ENCODE data around the gene RERE.

The RERE gene

GRCh38 chr1:8680664-8681650, 136.5 kb downstream of the RERE start:
- Histone ChIP-seq H3K27ac (ENCODE audit: low read depth, low read length) (no peak overlapping the region), H3K4me3 (ENCODE audit: low read depth in 1 of 2, low read length in 2 of 2) (peak overlapping the region in 1 of 2 donors; percentile 44), H3K9ac (ENCODE audit: low read length) (no peak overlapping the region), H3K36me3 (ENCODE audit: insufficient read depth, low read length) (no peaks in the 10 kb centered on the region), H3K27me3 (ENCODE audit: control insufficient read depth in 1 of 2, insufficient read depth in 2 of 2, low read length in 2 of 2) (no peaks in the 10 kb centered on the region), H3K4me1 (ENCODE audit: insufficient read depth, low read length) (peaks cover 4% of the 10 kb centered on the region), H3K9me3 (ENCODE audit: low read length) (no peaks in the 10 kb centered on the region)

GRCh38 chr1:8679929-8680663, 137.3 kb downstream of the RERE start:
- no peaks in the 10 kb centered on the region for H3K27me3 ChIP-seq (ENCODE audit: control insufficient read depth in 1 of 2, insufficient read depth in 2 of 2, low read length in 2 of 2)
- no peak overlapping the region for H3K27ac ChIP-seq (ENCODE audit: low read depth, low read length)
- H3K9ac ChIP-seq (ENCODE audit: low read length): no peak overlapping the region
- H3K4me1 ChIP-seq (ENCODE audit: insufficient read depth, low read length): peaks cover 4% of the 10 kb centered on the region
- H3K4me3 ChIP-seq (ENCODE audit: low read depth in 1 of 2, low read length in 2 of 2): no peak overlapping the region
- H3K9me3 ChIP-seq (ENCODE audit: low read length): no peaks in the 10 kb centered on the region
- H3K36me3 ChIP-seq (ENCODE audit: insufficient read depth, low read length): no peaks in the 10 kb centered on the region

- Histone ChIP-seq H3K27me3 (ENCODE audit: control insufficient read depth in 1 of 2, insufficient read depth in 2 of 2, low read length in 2 of 2) (no peaks in the 10 kb centered on the region), H3K4me1 (ENCODE audit: insufficient read depth, low read length) (peaks cover 10% of the 10 kb centered on the region), H3K9ac (ENCODE audit: low read length) (no peak overlapping the region), H3K36me3 (ENCODE audit: insufficient read depth, low read length) (no peaks in the 10 kb centered on the region), H3K4me3 (ENCODE audit: low read depth in 1 of 2, low read length in 2 of 2) (no peak overlapping the region), H3K9me3 (ENCODE audit: low read length) (no peaks in the 10 kb centered on the region), H3K27ac (ENCODE audit: low read depth, low read length) (no peak overlapping the region)
Measured at GRCh38 chr1:8679395-8679800, 138.0 kb downstream of the RERE start.

DNA sequence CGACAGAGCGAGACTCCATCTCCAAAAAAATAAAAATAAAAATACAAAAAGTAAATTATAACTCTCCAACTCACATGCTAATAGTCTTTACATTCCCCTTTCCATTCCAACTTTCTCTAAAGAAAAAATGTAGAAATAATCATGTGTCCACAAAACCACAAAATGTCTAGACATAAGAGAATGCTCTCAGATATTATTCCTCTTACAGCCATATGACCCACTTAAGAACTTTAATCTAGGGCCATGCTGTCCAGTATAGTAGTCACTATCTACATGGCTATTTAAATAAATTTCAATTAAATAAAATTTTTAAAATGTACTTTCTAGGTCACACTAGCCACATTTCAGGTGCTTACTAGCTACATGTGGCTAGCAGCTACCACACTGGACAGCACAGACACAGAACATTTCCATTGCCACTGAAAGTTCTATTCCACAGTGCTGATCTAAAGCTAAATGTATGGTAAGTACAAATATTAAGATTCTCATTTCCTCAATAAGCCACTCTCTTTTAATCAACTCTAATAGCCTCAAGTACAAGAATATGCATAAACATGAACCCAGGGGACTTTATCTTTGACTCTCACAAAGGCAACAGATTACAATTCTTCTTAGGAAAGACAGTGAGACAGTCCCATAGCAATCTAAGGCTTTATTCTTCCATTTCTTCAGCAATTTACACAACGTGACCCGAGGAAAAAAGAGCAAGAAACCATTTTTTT, 138.6 kb downstream of the RERE start:
- H3K27ac ChIP-seq (ENCODE audit: low read depth, low read length): no peak overlapping the region
- H3K27me3 ChIP-seq (ENCODE audit: control insufficient read depth in 1 of 2, insufficient read depth in 2 of 2, low read length in 2 of 2): no peaks in the 10 kb centered on the region
- no peaks in the 10 kb centered on the region for H3K36me3 ChIP-seq (ENCODE audit: insufficient read depth, low read length)
- H3K4me3 ChIP-seq (ENCODE audit: low read depth in 1 of 2, low read length in 2 of 2): no peak overlapping the region
- no peaks in the 10 kb centered on the region for H3K9me3 ChIP-seq (ENCODE audit: low read length)
- H3K4me1 ChIP-seq (ENCODE audit: insufficient read depth, low read length): peaks cover 14% of the 10 kb centered on the region
- no peak overlapping the region for H3K9ac ChIP-seq (ENCODE audit: low read length)

- Histone ChIP-seq H3K9ac (ENCODE audit: low read length) (no peak overlapping the region), H3K4me3 (ENCODE audit: low read depth in 1 of 2, low read length in 2 of 2) (no peak overlapping the region), H3K36me3 (ENCODE audit: insufficient read depth, low read length) (no peaks in the 10 kb centered on the region), H3K4me1 (ENCODE audit: insufficient read depth, low read length) (peaks cover 14% of the 10 kb centered on the region), H3K27ac (ENCODE audit: low read depth, low read length) (no peak overlapping the region), H3K27me3 (ENCODE audit: control insufficient read depth in 1 of 2, insufficient read depth in 2 of 2, low read length in 2 of 2) (no peaks in the 10 kb centered on the region), H3K9me3 (ENCODE audit: low read length) (no peaks in the 10 kb centered on the region)
Measured at GRCh38 chr1:8677782-8678181, 139.7 kb downstream of the RERE start.

DNA sequence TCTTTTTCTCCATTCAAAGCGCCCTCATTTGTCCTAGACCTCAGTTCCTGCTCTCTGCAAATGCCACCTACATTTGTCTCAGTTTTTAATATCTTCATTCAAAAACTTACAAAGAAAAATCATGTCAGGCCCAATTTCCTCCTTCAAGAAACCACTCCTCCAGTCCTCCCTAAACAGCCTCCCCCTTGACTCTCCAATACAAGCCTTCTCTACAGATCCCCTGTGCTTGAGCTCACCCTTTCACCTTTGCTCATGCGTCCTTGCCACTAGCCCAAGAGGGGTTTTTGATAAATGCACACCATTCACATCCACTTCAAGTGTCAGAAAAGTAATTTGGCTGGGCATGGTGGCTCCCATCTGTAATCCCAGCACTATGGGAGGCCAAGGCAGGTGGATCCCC, 140.6 kb downstream of the RERE start:
- no peaks in the 10 kb centered on the region for H3K27me3 ChIP-seq (ENCODE audit: control insufficient read depth in 1 of 2, insufficient read depth in 2 of 2, low read length in 2 of 2)
- no peak overlapping the region for H3K27ac ChIP-seq (ENCODE audit: low read depth, low read length)
- H3K4me1 ChIP-seq (ENCODE audit: insufficient read depth, low read length): peaks cover 14% of the 10 kb centered on the region
- H3K4me3 ChIP-seq (ENCODE audit: low read depth in 1 of 2, low read length in 2 of 2): no peak overlapping the region
- H3K9ac ChIP-seq (ENCODE audit: low read length): no peak overlapping the region
- H3K36me3 ChIP-seq (ENCODE audit: insufficient read depth, low read length): no peaks in the 10 kb centered on the region
- H3K9me3 ChIP-seq (ENCODE audit: low read length): no peaks in the 10 kb centered on the region

DNA sequence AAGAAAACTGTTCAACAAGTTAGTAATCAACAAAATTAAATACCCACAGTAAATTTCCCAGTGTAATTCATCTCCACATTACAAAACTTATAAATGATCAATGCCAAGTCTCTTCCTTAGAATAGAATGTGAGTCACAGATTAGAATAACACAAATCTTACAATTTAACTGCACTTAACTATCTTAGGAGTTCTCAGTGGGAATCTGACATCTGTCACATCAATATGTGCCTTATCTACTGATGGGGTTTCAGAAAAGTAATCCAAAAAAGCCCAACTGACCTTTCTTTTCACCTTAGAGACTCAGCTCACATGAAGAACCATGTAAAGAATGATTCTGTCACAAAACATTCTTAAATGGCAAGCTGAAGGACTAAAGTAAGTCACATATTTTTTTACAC, 141.4 kb downstream of the RERE start:
- no peaks in the 10 kb centered on the region for H3K9me3 ChIP-seq (ENCODE audit: low read length)
- H3K4me3 ChIP-seq (ENCODE audit: low read depth in 1 of 2, low read length in 2 of 2): no peak overlapping the region
- no peak overlapping the region for H3K27ac ChIP-seq (ENCODE audit: low read depth, low read length)
- H3K27me3 ChIP-seq (ENCODE audit: control insufficient read depth in 1 of 2, insufficient read depth in 2 of 2, low read length in 2 of 2): no peaks in the 10 kb centered on the region
- H3K36me3 ChIP-seq (ENCODE audit: insufficient read depth, low read length): no peaks in the 10 kb centered on the region
- H3K4me1 ChIP-seq (ENCODE audit: insufficient read depth, low read length): peaks cover 20% of the 10 kb centered on the region
- H3K9ac ChIP-seq (ENCODE audit: low read length): no peak overlapping the region

- no peaks in the 10 kb centered on the region for H3K9me3 ChIP-seq (ENCODE audit: low read length)
- H3K27ac ChIP-seq (ENCODE audit: low read depth, low read length): no peak overlapping the region
- no peak overlapping the region for H3K9ac ChIP-seq (ENCODE audit: low read length)
- no peaks in the 10 kb centered on the region for H3K27me3 ChIP-seq (ENCODE audit: control insufficient read depth in 1 of 2, insufficient read depth in 2 of 2, low read length in 2 of 2)
- no peaks in the 10 kb centered on the region for H3K36me3 ChIP-seq (ENCODE audit: insufficient read depth, low read length)
- H3K4me3 ChIP-seq (ENCODE audit: low read depth in 1 of 2, low read length in 2 of 2): no peak overlapping the region
- peaks cover 32% of the 10 kb centered on the region for H3K4me1 ChIP-seq (ENCODE audit: insufficient read depth, low read length)
Measured at GRCh38 chr1:8674912-8675311, 142.5 kb downstream of the RERE start.

- Histone ChIP-seq H3K4me1 (ENCODE audit: insufficient read depth, low read length) (peaks cover 33% of the 10 kb centered on the region), H3K27me3 (ENCODE audit: control insufficient read depth in 1 of 2, insufficient read depth in 2 of 2, low read length in 2 of 2) (no peaks in the 10 kb centered on the region), H3K9ac (ENCODE audit: low read length) (no peak overlapping the region), H3K9me3 (ENCODE audit: low read length) (no peaks in the 10 kb centered on the region), H3K36me3 (ENCODE audit: insufficient read depth, low read length) (no peaks in the 10 kb centered on the region), H3K27ac (ENCODE audit: low read depth, low read length) (no peak overlapping the region), H3K4me3 (ENCODE audit: low read depth in 1 of 2, low read length in 2 of 2) (no peak overlapping the region)
Measured at GRCh38 chr1:8674481-8674880, 143.0 kb downstream of the RERE start.

DNA sequence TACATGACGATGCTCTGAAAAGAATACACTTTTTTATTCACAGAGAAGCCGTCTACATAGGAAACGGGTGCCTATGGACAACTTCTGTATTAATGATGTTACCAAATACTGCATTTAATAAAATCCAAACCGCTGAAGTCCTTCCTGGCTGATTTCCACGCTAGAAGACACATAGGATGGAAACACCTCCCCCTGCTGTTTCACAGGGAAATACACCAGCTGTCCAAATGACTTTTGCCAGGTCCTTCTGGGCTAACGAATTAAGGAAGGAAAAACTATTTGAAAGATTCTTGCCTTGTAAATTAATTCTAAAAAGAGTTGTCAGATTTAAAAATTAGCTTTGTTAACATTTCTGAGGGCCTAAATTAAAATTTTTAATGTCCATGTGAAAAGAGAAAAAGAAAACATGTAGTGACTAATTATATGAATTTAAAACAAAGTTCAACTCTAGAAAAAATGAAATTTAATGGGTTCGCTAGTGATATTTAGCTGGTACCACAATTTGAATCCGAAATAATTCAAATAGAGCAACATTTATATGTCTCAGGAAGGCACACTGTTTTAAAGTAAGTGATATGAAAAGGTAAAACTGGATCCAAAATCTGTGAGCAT, 146.0 kb downstream of the RERE start:
- H3K27me3 ChIP-seq (ENCODE audit: control insufficient read depth in 1 of 2, insufficient read depth in 2 of 2, low read length in 2 of 2): no peaks in the 10 kb centered on the region
- H3K9ac ChIP-seq (ENCODE audit: low read length): no peak overlapping the region
- peaks cover 46% of the 10 kb centered on the region for H3K4me1 ChIP-seq (ENCODE audit: insufficient read depth, low read length)
- H3K27ac ChIP-seq (ENCODE audit: low read depth, low read length): no peak overlapping the region
- peak overlapping the region in 1 of 2 donors; percentile 11 for H3K4me3 ChIP-seq (ENCODE audit: low read depth in 1 of 2, low read length in 2 of 2)
- no peaks in the 10 kb centered on the region for H3K36me3 ChIP-seq (ENCODE audit: insufficient read depth, low read length)
- no peaks in the 10 kb centered on the region for H3K9me3 ChIP-seq (ENCODE audit: low read length)

DNA sequence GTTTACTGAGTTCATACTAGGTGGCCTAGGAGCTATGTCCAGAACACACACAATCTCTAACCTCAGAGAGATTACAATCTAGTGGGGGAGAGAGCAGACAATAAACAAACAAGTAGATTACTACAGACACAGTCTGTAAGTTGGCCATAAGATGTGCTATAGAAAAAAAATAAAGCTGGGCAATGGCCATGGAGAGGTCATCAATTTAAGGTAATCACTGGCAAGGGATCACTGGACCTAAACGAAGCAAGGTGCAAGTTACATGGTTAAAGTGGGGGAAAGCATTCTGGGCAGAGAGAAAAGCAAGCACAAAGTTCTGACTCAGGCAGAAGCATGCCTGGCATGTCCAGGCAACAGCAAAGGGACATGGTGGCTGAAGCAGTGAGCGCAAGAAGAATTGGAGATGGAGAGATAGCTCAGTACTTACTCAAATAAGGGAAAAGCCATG, 147.0 kb downstream of the RERE start:
- H3K27ac ChIP-seq (ENCODE audit: low read depth, low read length): no peak overlapping the region
- H3K9me3 ChIP-seq (ENCODE audit: low read length): no peaks in the 10 kb centered on the region
- peaks cover 55% of the 10 kb centered on the region for H3K4me1 ChIP-seq (ENCODE audit: insufficient read depth, low read length)
- no peaks in the 10 kb centered on the region for H3K27me3 ChIP-seq (ENCODE audit: control insufficient read depth in 1 of 2, insufficient read depth in 2 of 2, low read length in 2 of 2)
- H3K4me3 ChIP-seq (ENCODE audit: low read depth in 1 of 2, low read length in 2 of 2): no peak overlapping the region
- no peak overlapping the region for H3K9ac ChIP-seq (ENCODE audit: low read length)
- no peaks in the 10 kb centered on the region for H3K36me3 ChIP-seq (ENCODE audit: insufficient read depth, low read length)

Data from muscle layer of colon (tissue), 2 donors.